Keratinocyte (primary cell): ENCODE results near the gene POLR1A.

ENCODE experiments used
- EZH2 ChIP-seq: IDR thresholded peaks from one replicate; pipeline ENCODE4 v1.6.1; 2012; ENCODE audit warnings: inconsistent platforms, mild to moderate bottlenecking, low read length, moderate library complexity
- TF ChIP-seq, protein P1 (sequence below), 3 experiments: IDR thresholded peaks in 1 of 3; conservative IDR thresholded peaks in 1 of 3; optimal IDR thresholded peaks in 1 of 3; 2 replicates in 2 of 3; 3 replicates in 1 of 3; pipeline versions ENCODE3 to v1.5.1; 2011; ENCODE audit warnings: low read length in 3 of 3, mild to moderate bottlenecking in 3 of 3, moderate library complexity in 2 of 3, control low read depth in 1 of 3, inconsistent platforms in 1 of 3; ENCODE audit not compliant: insufficient read depth in 2 of 3; ENCODE audit errors: extremely low read depth in 1 of 3

DNA sequence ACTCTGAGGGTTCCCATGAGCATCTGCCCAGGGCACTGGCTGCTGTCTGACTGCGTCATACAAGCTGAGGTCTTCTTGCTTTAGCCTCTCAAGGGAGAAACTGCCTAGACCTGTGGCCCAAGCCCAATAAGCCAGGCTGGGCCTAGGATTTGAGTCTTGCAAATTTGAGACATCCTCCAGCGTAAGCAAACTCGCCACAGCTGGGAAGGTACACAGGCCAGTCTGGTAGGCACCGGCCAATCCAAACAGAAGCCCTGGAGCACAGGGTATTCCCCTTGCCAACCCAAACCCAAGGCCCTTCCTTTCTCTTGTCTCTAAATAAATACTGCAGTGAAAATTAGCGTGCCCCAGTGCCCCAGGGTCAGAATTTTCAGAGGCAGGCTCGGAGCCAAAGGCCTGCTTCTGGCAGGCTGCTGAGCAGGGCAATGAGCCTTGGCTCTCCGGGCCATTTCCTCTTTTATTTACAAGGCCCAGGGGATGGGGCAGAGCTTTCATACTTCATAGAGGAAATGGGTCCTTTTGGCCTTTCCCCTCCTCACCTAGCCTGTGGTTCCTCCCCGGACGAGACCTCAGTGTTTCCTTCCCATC, 33.3 kb downstream of the POLR1A start:
- TF ChIP-seq, protein P1, sequence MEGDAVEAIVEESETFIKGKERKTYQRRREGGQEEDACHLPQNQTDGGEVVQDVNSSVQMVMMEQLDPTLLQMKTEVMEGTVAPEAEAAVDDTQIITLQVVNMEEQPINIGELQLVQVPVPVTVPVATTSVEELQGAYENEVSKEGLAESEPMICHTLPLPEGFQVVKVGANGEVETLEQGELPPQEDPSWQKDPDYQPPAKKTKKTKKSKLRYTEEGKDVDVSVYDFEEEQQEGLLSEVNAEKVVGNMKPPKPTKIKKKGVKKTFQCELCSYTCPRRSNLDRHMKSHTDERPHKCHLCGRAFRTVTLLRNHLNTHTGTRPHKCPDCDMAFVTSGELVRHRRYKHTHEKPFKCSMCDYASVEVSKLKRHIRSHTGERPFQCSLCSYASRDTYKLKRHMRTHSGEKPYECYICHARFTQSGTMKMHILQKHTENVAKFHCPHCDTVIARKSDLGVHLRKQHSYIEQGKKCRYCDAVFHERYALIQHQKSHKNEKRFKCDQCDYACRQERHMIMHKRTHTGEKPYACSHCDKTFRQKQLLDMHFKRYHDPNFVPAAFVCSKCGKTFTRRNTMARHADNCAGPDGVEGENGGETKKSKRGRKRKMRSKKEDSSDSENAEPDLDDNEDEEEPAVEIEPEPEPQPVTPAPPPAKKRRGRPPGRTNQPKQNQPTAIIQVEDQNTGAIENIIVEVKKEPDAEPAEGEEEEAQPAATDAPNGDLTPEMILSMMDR (optimal IDR thresholded peaks at IDR 0.05 in 1 of 3, IDR thresholded peaks at IDR 0.05 in 1 of 3, conservative IDR thresholded peaks at IDR 0.05 in 1 of 3; ENCODE audit: extremely low read depth in 1 of 3, insufficient read depth in 2 of 3, low read length in 3 of 3): no peak
- no peak for TF ChIP-seq EZH2
